ENCODE data around the gene DAPP1.
A peak's percentile ranks its signal among the peaks of the same experiment; 100 is the strongest.

DAPP1 gene

GRCh38 chr4:99838927-99839326 lies 22.3 kb downstream of the DAPP1 start:
- Histone ChIP-seq H3K9me3 (ENCODE audit: control extremely low read depth in 1 of 5, control insufficient read depth in 4 of 5, insufficient read depth in 2 of 5, low read depth in 1 of 5, low read length in 4 of 5) (no peaks in the 10 kb centered on the region), H3K4me3 (ENCODE audit: control insufficient read depth in 1 of 7, extremely low read depth in 1 of 7, insufficient read depth in 4 of 7, low read depth in 2 of 7, low read length in 6 of 7) (no peak overlapping the region), H3K27me3 (replicated peaks in 2 of 5; ENCODE audit: control insufficient read depth in 4 of 5, insufficient read depth in 5 of 5, low read length in 4 of 5) (no peaks in the 10 kb centered on the region), H3K27ac (ENCODE audit: insufficient read depth in 1 of 2, low read depth in 1 of 2, low read length in 2 of 2, poor library complexity in 1 of 2, severe bottlenecking in 2 of 2) (no peak overlapping the region), H3K4me1 (ENCODE audit: control extremely low read depth in 1 of 4, control insufficient read depth in 4 of 4, insufficient read depth in 4 of 4, low read length in 3 of 4) (no peaks in the 10 kb centered on the region), H3K36me3 (ENCODE audit: control insufficient read depth in 4 of 4, insufficient read depth in 4 of 4, low read length in 3 of 4) (peaks cover 6 to 52% (median 29%) of the 10 kb centered on the region in 4 experiments)
- ChIA-PET POLR2A (no interaction called here), CTCF (no interaction called here)
- DNase-seq, result no peak
- 100% methylated on average over 2 of the region's 2 CpGs for WGBS (ENCODE audit: insufficient coverage)

- no peaks in the 10 kb centered on the region for H3K9me3 ChIP-seq (ENCODE audit: control extremely low read depth in 1 of 5, control insufficient read depth in 4 of 5, insufficient read depth in 2 of 5, low read depth in 1 of 5, low read length in 4 of 5)
- ChIA-PET CTCF (no interaction called here), POLR2A (no interaction called here)
- 100% methylated on average over 2 of the region's 4 CpGs for WGBS (ENCODE audit: insufficient coverage)
- H3K4me1 ChIP-seq (ENCODE audit: control extremely low read depth in 1 of 4, control insufficient read depth in 4 of 4, insufficient read depth in 4 of 4, low read length in 3 of 4), result peaks cover 2 to 5% (median 4%) of the 10 kb centered on the region in 4 experiments
- no peaks in the 10 kb centered on the region for H3K27me3 ChIP-seq (replicated peaks in 2 of 5; ENCODE audit: control insufficient read depth in 4 of 5, insufficient read depth in 5 of 5, low read length in 4 of 5)
- H3K27ac ChIP-seq (ENCODE audit: insufficient read depth in 1 of 2, low read depth in 1 of 2, low read length in 2 of 2, poor library complexity in 1 of 2, severe bottlenecking in 2 of 2), result no peak overlapping the region
- no peak overlapping the region for H3K4me3 ChIP-seq (ENCODE audit: control insufficient read depth in 1 of 7, extremely low read depth in 1 of 7, insufficient read depth in 4 of 7, low read depth in 2 of 7, low read length in 6 of 7)
- H3K36me3 ChIP-seq (ENCODE audit: control insufficient read depth in 4 of 4, insufficient read depth in 4 of 4, low read length in 3 of 4), result peaks cover 6 to 42% (median 19%) of the 10 kb centered on the region in 4 experiments
- DNase-seq, result no peak
These were observed 24.5 kb downstream of the DAPP1 start for GRCh38 chr4:99841129-99841528.

GRCh38 chr4:99843413-99843812 lies 26.8 kb downstream of the DAPP1 start:
- Histone ChIP-seq H3K4me3 (ENCODE audit: control insufficient read depth in 1 of 7, extremely low read depth in 1 of 7, insufficient read depth in 4 of 7, low read depth in 2 of 7, low read length in 6 of 7) (no peak overlapping the region), H3K27ac (ENCODE audit: insufficient read depth in 1 of 2, low read depth in 1 of 2, low read length in 2 of 2, poor library complexity in 1 of 2, severe bottlenecking in 2 of 2) (peak overlapping the region in 1 of 2 experiments; percentile 62), H3K36me3 (ENCODE audit: control insufficient read depth in 4 of 4, insufficient read depth in 4 of 4, low read length in 3 of 4) (peaks cover 6 to 26% (median 11%) of the 10 kb centered on the region in 4 experiments), H3K9me3 (ENCODE audit: control extremely low read depth in 1 of 5, control insufficient read depth in 4 of 5, insufficient read depth in 2 of 5, low read depth in 1 of 5, low read length in 4 of 5) (no peaks in the 10 kb centered on the region), H3K4me1 (ENCODE audit: control extremely low read depth in 1 of 4, control insufficient read depth in 4 of 4, insufficient read depth in 4 of 4, low read length in 3 of 4) (peaks cover 12 to 20% (median 18%) of the 10 kb centered on the region in 4 experiments), H3K27me3 (replicated peaks in 2 of 5; ENCODE audit: control insufficient read depth in 4 of 5, insufficient read depth in 5 of 5, low read length in 4 of 5) (no peaks in the 10 kb centered on the region)
- no peak for DNase-seq
- CTCF ChIA-PET, result interaction anchor here (1.7 kb wide), 1 partner anchor 11 kb away, joined by 6 read pairs; no protein-coding TSS in a partner anchor
- POLR2A ChIA-PET, result no interaction called here

GRCh38 chr4:99844048-99844447 lies 27.4 kb downstream of the DAPP1 start:
- ChIA-PET CTCF (interaction anchor here (1.7 kb wide), 1 partner anchor 10 kb away, joined by 6 read pairs; no protein-coding TSS in a partner anchor), POLR2A (no interaction called here)
- Histone ChIP-seq H3K9me3 (ENCODE audit: control extremely low read depth in 1 of 5, control insufficient read depth in 4 of 5, insufficient read depth in 2 of 5, low read depth in 1 of 5, low read length in 4 of 5) (no peaks in the 10 kb centered on the region), H3K27ac (ENCODE audit: insufficient read depth in 1 of 2, low read depth in 1 of 2, low read length in 2 of 2, poor library complexity in 1 of 2, severe bottlenecking in 2 of 2) (no peak overlapping the region), H3K4me3 (ENCODE audit: control insufficient read depth in 1 of 7, extremely low read depth in 1 of 7, insufficient read depth in 4 of 7, low read depth in 2 of 7, low read length in 6 of 7) (no peak overlapping the region), H3K36me3 (ENCODE audit: control insufficient read depth in 4 of 4, insufficient read depth in 4 of 4, low read length in 3 of 4) (peaks cover 6 to 22% (median 9%) of the 10 kb centered on the region in 4 experiments), H3K4me1 (ENCODE audit: control extremely low read depth in 1 of 4, control insufficient read depth in 4 of 4, insufficient read depth in 4 of 4, low read length in 3 of 4) (peaks cover 12 to 20% (median 18%) of the 10 kb centered on the region in 4 experiments), H3K27me3 (replicated peaks in 2 of 5; ENCODE audit: control insufficient read depth in 4 of 5, insufficient read depth in 5 of 5, low read length in 4 of 5) (no peaks in the 10 kb centered on the region)
- DNase-seq, result no peak
- WGBS (ENCODE audit: insufficient coverage), result 94% methylated on average over 5 of the region's 7 CpGs

- CTCF ChIA-PET, result interaction anchor here (0.9 to 1.4 kb wide), 2 partner anchors 12 to 37 kb away, joined by 3 read pairs; no protein-coding TSS in a partner anchor
- no CpG with 5 or more reads among the region's 1 CpG for WGBS (ENCODE audit: insufficient coverage)
- no peak for DNase-seq
- H3K9me3 ChIP-seq (ENCODE audit: control extremely low read depth in 1 of 5, control insufficient read depth in 4 of 5, insufficient read depth in 2 of 5, low read depth in 1 of 5, low read length in 4 of 5), result no peaks in the 10 kb centered on the region
- H3K36me3 ChIP-seq (ENCODE audit: control insufficient read depth in 4 of 4, insufficient read depth in 4 of 4, low read length in 3 of 4), result peaks cover under 1 to 19% (median 10%) of the 10 kb centered on the region in 4 experiments
- POLR2A ChIA-PET, result interaction anchor here (0.5 to 0.6 kb wide), 2 partner anchors 935 to 1584 kb away, joined by 3 read pairs; partner anchors contain the start of gene RAP1GDS1
- no peaks in the 10 kb centered on the region for H3K27me3 ChIP-seq (replicated peaks in 2 of 5; ENCODE audit: control insufficient read depth in 4 of 5, insufficient read depth in 5 of 5, low read length in 4 of 5)
- no peak overlapping the region for H3K27ac ChIP-seq (ENCODE audit: insufficient read depth in 1 of 2, low read depth in 1 of 2, low read length in 2 of 2, poor library complexity in 1 of 2, severe bottlenecking in 2 of 2)
- peaks cover 12 to 20% (median 18%) of the 10 kb centered on the region in 4 experiments for H3K4me1 ChIP-seq (ENCODE audit: control extremely low read depth in 1 of 4, control insufficient read depth in 4 of 4, insufficient read depth in 4 of 4, low read length in 3 of 4)
- H3K4me3 ChIP-seq (ENCODE audit: control insufficient read depth in 1 of 7, extremely low read depth in 1 of 7, insufficient read depth in 4 of 7, low read depth in 2 of 7, low read length in 6 of 7), result no peak overlapping the region
These were observed 28.6 kb downstream of the DAPP1 start for GRCh38 chr4:99845179-99845578.

- Histone ChIP-seq H3K9me3 (ENCODE audit: control extremely low read depth in 1 of 5, control insufficient read depth in 4 of 5, insufficient read depth in 2 of 5, low read depth in 1 of 5, low read length in 4 of 5) (no peaks in the 10 kb centered on the region), H3K4me3 (ENCODE audit: control insufficient read depth in 1 of 7, extremely low read depth in 1 of 7, insufficient read depth in 4 of 7, low read depth in 2 of 7, low read length in 6 of 7) (no peak overlapping the region), H3K4me1 (ENCODE audit: control extremely low read depth in 1 of 4, control insufficient read depth in 4 of 4, insufficient read depth in 4 of 4, low read length in 3 of 4) (peaks cover 12 to 20% (median 18%) of the 10 kb centered on the region in 4 experiments), H3K36me3 (ENCODE audit: control insufficient read depth in 4 of 4, insufficient read depth in 4 of 4, low read length in 3 of 4) (peaks cover 0 to 19% (median 10%) of the 10 kb centered on the region in 4 experiments), H3K27me3 (replicated peaks in 2 of 5; ENCODE audit: control insufficient read depth in 4 of 5, insufficient read depth in 5 of 5, low read length in 4 of 5) (no peaks in the 10 kb centered on the region), H3K27ac (ENCODE audit: insufficient read depth in 1 of 2, low read depth in 1 of 2, low read length in 2 of 2, poor library complexity in 1 of 2, severe bottlenecking in 2 of 2) (peak overlapping the region in 1 of 2 experiments; percentile 36)
- WGBS (ENCODE audit: insufficient coverage), result 0% methylated on average over 1 of the region's 2 CpGs
- DNase-seq, result peak in 2 of 3 donors; percentile 40 to 60
- CTCF ChIA-PET, result interaction anchor here (0.7 to 1.6 kb wide), 6 partner anchors 11 to 38 kb away, joined by 3 to 4 read pairs (median 3); no protein-coding TSS in a partner anchor
- POLR2A ChIA-PET, result interaction anchor here (0.6 kb wide), 2 partner anchors 285 to 1585 kb away, joined by 3 read pairs; partner anchors contain the start of gene RAP1GDS1
These were observed 29.3 kb downstream of the DAPP1 start for GRCh38 chr4:99845708-99846469.

GRCh38 chr4:99846891-99847290 lies 30.3 kb downstream of the DAPP1 start:
- CTCF ChIA-PET, result interaction anchor here (1.1 to 2.1 kb wide), 5 partner anchors 9 to 39 kb away, joined by 3 to 10 read pairs (median 3); no protein-coding TSS in a partner anchor
- no peaks in the 10 kb centered on the region for H3K9me3 ChIP-seq (ENCODE audit: control extremely low read depth in 1 of 5, control insufficient read depth in 4 of 5, insufficient read depth in 2 of 5, low read depth in 1 of 5, low read length in 4 of 5)
- no CpG with 5 or more reads among the region's 1 CpG for WGBS (ENCODE audit: insufficient coverage)
- H3K36me3 ChIP-seq (ENCODE audit: control insufficient read depth in 4 of 4, insufficient read depth in 4 of 4, low read length in 3 of 4), result peaks cover 0 to 10% (median 6%) of the 10 kb centered on the region in 4 experiments
- POLR2A ChIA-PET, result no interaction called here
- H3K27ac ChIP-seq (ENCODE audit: insufficient read depth in 1 of 2, low read depth in 1 of 2, low read length in 2 of 2, poor library complexity in 1 of 2, severe bottlenecking in 2 of 2), result peak overlapping the region in 1 of 2 experiments; percentile 57
- peak in 1 of 3 donors; percentile 8 for DNase-seq
- no peaks in the 10 kb centered on the region for H3K27me3 ChIP-seq (replicated peaks in 2 of 5; ENCODE audit: control insufficient read depth in 4 of 5, insufficient read depth in 5 of 5, low read length in 4 of 5)
- H3K4me3 ChIP-seq (ENCODE audit: control insufficient read depth in 1 of 7, extremely low read depth in 1 of 7, insufficient read depth in 4 of 7, low read depth in 2 of 7, low read length in 6 of 7), result no peak overlapping the region
- H3K4me1 ChIP-seq (ENCODE audit: control extremely low read depth in 1 of 4, control insufficient read depth in 4 of 4, insufficient read depth in 4 of 4, low read length in 3 of 4), result peaks cover 12 to 20% (median 18%) of the 10 kb centered on the region in 4 experiments
